CD4-positive, alpha-beta T cell treated with Interferon gamma for 1 hour (primary cell): ENCODE measurements around the gene GNAQ.

Experiments
- DNase-seq: peaks from one replicate; pipeline ENCODE4 v3.0.0-alpha.2; 2020

The GNAQ gene

DNA sequence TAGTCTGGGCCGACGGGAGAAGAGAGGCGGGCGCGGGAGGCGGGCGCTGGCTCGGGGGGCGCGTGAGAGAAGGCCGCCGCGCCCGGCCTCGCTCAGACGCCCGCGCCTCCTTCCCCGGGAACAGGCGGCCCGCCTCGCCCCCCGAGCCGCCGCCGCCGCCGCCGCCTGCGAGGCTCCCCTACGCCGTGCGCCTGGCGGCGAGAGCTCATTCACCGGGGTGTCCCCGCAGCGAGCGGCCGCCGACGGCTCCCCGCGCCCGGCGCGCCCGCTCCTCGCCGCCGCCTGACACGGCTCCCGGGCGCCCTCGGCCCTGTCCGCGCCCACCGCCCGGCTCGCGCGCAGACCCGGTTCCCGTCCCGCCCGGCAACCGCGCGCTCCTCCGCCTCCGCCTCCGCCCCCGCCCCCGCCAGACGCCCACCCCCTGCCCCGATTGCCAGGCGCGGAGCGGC lies at the start of gene GNAQ:
TSS of gene GNAQ (minus strand) at position 368 of the 449 bp plus-strand sequence. CDS start 576 bp downstream, outside the sequence.
- DNase-seq = no peak

DNA sequence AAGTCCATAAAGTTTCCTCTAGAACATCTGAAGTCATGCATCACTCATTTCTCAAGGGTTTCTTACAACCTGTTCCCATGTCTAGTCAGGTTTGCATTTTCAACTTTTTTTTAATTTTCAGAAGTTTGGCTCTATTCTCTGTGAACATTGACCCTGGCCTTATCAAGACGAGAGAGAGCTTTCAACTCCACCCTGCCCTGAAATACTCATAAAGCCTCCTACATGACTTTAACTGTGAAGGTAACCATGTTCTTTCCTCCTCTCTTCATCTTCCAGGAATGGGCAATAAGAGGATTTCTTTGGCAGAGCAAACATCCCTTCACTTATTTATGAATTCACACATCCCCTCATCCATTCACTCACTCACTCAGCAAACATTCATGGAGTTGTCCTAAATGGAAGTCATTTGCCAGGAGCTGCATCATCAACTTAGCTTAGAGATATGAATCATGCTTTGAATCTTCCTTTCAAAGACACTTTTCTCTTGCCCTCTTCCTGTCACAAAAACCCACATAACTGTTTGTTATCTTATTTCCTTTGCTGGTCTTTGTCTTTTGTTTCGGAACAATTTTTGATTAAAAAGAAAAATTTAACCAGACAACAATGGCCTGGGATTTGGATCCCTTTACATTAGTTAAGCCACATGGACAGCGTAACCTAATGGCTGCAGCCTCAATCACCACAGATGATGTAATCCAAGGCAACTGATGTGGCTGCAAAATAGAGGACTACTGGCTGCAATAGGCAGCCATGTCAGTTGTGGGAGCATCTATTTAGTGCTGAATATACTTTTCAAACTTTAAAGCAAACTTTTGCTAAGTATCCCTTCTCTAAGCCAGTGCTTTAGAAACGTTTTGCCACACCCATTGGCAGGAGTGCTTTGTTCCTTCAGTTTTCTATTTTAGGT lies 43.0 kb upstream of the GNAQ start:
- DNase-seq = peak; percentile 5

DNA sequence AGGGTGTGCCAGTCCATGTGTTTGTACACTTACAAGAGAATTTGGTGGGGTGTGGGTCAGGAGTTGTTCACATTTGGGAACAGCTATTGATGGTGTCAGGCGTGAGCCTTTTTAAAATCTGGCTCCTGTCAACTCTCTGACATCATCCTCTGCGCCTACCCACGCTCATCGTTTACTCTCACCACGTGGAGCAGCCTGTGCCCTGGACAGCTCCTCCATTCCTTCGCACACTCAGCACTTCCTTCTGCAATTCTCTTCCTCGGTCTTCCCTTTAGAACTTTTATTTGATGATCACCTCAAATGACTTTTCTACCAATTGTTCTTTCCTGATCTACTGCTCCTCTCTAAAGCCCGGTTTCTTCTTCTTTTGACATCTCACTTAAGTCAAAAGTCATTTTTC lies 42.1 kb upstream of the GNAQ start:
- DNase-seq = no peak

DNA sequence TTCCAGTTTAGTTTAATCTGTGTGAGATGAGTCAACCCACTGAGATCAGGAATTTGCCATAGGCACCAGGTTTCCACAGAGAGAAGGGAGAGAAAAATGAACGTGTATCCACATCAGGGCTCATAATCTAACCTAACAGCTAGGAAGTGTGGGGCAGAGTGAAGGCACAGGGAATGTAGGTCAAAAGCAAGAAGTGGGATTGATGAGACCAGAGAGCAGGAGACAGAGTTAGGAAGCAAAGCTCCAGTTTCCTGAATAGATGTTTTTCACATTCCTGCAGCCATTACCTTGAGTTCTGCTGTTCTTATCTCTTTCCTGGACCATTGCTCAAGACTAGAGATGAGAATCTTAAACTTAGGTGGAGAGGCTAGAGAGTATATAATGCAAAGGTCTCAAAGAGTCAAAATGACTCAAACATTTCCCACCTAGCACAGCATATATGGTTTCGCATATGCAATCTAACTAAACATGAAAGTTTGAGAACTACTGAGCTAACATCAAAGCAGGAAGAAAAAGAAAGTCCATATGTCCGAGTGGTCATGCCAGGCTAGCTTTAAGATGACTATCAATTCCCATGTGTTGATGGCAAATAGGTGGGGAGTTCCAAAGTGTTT lies 41.1 kb upstream of the GNAQ start:
- no peak for DNase-seq

DNA sequence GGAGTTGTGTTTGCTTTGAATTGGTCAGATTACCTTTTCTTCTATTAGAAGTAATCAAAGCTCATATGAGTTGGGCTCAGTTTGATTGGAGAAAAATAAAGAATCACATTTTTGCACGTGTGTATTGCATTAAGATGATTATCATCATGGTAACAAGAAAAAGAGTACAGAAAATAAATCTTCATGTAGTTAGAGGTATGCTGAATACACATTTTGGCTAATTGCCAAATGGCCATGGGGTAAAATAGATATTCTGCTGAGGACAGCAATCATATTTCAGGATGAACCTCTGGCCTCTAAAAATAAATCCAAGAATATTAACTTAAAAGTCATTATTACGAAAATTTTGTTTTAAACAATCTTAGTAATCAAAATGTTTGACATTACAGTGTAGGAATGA lies 38.9 kb upstream of the GNAQ start:
- no peak for DNase-seq

DNA sequence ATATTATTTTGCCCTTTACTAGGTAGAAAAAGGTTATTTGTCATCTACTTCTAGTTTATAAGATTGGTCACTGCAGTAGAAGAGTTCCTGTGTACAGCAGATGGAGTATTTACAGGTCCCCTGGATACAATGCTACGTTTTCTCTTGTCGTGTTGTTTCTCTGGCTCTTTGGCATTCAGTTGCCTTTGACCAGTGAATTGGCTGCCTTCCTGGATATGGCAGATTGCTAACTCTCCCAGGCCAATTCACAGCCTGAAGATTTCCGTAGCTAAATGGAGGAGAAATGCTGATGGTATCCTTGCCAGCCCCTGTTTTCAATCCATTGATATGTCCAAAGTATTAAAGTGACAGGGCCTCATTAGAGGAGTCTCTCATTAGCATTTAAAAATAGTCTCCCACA lies 32.5 kb upstream of the GNAQ start:
- DNase-seq = no peak

DNA sequence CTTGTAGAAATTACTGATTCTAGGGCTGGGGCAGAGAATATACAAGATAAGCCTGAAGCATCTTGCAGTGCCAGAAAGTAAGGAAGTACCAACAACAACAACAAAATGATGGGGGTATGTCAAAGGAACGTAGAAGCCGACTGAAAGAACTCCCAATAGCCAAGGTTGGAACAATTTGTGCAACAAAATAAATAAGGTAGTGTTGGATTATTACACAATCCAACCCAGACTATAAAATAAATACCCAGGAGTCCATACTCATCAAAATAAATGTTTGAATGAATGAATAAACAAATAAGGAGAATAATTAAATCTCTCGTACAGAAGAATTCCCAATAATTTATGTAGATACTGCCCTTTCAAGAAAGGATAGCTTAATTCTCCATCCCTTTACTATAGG lies 31.1 kb upstream of the GNAQ start:
- no peak for DNase-seq

DNA sequence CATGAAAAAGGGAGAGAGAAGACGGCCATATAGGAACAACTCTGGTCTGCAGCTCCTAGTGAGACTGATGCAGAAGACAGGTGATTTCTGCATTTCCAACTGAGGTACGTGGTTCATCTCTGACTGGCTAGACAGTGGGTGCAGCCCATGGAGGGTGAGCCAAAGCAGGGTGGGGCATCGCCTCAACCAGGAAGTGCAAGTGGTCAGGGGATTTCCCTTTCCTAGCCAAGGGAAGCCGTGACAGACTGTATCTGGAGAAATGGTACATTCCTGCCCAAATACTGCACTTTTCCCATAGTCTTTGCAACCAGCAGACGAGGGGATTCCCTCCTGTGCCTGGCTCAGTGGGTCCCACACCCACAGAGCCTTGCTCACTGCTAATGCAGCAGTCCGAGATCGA lies 22.6 kb upstream of the GNAQ start:
- DNase-seq = peak; percentile 49

DNA sequence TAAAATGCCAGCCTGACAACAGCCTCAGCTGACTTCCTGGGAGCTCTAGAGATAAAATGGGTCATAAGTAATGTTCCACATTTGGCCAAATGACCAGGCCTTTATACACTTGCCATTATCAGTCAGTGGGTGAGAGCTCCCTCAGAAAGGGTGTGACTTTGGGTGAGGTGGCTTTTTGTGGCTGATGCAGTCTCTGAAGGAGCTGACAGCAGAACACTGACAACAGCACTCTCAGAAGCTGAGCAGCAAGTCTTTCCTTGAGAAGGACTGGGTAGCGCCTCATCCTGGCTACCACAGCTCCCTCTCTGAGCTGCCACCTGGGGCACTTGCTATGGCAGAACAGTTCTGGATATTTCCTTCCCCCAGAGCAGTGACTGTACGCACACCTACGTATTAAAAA lies 22.0 kb upstream of the GNAQ start:
- DNase-seq = no peak

DNA sequence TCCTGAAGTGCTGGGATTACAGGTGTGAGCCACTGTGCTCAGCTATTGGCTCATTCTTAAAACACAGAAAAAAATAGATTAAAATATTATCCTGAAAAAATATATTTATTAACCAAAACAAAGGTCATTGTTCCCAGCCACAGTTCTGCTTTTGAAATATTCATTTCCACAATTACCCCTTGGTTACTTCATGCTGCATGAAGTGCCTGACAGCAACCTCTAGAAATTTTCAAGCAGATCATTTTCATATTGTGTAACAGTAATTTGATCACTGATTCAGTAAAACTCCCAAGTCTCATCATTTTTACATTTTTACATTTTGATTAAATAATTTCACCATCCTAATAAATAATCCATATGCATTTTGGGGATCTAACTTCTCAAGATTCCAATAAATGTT lies 18.8 kb upstream of the GNAQ start:
- DNase-seq = no peak

DNA sequence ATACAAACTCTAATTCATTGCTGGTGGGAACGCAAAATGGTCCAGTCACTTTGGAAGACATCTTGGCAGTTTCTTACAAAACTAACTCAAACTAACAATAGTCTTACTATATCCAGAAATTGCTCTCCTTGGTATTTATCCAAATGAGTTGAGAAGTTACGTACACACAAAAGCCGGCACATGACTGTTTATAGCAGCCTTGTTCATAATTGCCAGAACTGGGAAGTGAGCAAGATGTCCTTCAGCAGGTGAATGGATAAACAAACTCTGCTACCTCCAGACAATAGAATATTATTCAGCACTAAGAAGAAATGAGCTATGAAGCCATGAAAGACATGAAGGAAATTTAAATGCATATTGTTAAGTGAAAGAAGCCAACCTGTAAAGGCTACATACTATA lies 17.9 kb upstream of the GNAQ start:
- DNase-seq = no peak

DNA sequence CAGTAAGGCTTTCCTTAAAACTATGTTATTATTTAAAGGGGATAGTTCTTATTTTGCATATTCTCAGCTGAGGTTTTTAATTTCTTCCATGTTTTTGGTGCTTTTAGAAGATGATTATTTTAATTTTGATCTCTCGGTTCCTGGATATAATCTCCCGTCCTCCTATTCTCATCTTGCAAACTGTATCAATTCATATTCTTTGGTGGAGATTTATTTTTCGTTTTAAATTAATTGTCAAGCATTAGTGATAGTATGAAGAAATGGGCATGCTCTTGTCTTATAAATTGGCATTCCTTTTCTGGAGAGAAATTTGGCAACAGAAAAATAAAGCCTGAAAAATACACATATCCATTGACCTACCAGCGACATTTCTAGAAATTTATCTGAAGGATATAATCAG lies 15.5 kb upstream of the GNAQ start:
- DNase-seq = no peak

DNA sequence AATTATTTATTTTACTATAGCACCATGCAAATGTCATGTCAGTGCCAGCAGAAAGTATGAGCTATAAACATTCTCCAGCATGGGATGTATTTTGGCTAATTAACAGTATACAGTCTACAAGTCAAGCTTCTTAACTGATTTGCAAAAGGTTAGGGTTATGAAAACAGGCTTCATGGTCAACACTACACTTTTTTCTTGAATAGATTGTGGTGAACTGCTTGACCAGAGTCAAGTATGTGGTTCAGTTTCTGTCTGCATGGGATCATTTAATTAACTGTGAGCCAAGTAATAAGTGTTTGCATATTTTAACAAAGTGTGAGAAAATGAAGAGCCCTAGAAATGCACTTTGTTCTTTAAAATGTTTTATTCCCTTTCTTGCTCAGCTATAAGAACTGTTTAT lies 14.5 kb upstream of the GNAQ start:
- no peak for DNase-seq

DNA sequence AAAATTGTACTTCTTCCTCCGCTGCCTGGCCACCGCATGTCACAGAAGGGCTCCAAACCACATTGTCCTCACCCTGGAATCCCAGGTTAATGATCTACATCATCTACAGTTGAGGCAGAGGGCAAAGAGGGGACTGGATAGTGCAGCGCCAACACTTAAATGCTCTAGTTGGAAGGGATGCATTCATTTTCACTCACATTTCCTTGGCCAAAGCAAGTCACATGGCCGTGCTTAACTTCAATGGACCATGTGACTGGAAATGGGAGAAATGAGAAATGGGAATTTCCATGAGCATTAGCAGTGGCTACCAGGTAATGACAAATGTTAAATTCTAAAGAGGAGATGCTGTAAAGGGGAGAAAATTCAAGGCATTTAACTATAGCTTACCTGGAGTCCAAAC lies 13.3 kb upstream of the GNAQ start:
- no peak for DNase-seq

DNA sequence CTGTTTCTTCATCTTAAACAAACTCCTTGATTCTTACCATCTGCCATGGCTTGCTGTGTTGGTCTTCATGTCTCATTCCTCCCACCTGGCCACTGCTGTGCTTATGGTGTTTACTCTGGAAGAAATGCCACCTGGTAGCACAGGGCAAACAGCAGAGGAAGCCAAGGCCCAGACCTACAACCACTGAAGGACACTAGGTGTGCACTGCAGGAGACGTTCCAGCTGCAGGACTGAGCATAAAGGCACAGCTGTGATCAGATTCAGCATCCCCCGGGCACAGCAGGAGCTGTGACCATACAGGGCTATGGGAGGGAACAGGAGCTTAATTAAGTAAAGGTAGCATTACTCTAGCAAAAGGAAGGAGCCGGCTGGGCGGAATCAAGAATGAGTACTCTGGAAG lies 12.6 kb upstream of the GNAQ start:
- no peak for DNase-seq

DNA sequence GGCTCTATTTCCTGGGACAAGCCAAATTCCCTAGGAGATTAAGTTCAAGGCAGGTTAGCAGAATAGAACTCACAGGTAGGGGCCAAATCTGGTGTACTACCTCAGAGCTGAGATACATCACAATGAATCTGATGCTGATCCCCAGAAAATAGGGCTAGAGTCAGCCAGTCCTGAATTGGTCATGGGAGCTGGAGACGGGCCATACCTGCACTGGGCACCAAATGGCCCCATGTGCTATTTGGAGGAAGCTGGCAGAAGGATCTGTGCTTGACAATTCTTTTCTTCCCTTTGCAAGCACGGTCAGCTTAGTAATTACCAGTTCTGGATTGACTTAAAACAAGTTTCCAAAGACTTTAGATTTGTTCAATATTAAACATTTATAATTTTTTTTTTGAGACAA lies 10.4 kb upstream of the GNAQ start:
- no peak for DNase-seq

DNA sequence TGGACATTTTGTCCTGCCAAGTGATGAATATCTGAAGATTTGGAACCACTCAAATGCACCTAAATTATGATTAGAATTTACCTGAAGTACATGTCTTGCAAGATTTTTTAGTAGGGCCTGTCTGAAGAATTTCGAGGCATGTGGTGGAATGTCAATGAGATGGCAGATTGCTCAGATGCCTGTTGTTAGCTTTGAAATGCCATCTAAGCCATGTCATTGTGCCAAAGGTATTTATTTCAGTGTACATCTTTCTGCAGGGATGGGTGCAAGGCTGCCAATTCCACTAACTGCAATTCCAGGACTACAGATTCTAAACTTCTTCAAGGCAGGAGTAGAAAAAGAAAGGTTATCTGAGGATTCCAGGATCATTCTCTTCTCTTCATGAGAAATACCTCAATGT lies 9.1 kb upstream of the GNAQ start:
- DNase-seq = no peak

DNA sequence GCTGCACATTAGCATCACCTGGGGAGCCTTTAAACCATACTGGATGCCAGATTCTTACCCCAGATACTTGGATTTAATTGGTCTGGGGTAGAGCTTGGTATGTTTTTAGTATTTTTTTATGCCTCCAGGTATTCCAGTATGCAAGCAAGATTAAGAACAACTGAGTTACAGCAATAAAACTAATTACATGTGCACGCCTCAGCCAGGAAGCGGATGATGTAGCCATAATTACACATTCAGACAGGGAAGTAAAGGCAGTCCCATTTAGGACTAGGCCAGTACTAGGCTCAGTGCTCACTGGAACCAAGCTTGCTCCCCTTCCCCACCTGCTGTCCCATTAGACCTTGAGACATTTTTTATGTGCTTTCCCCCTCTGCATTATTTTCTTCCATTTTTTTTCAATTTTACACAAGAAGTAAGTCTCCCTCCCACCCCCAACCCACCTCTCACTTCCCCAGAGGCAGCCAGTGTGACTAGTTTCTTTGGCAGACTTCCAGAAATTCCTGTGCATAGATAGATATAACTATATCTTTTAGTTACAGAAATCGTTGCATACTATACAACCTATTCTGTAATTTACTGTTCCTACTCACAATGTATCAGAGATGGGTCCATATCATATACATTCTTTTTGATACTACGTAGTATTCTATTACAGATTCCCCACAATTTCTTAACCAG lies 7.1 kb upstream of the GNAQ start:
- no peak for DNase-seq

DNA sequence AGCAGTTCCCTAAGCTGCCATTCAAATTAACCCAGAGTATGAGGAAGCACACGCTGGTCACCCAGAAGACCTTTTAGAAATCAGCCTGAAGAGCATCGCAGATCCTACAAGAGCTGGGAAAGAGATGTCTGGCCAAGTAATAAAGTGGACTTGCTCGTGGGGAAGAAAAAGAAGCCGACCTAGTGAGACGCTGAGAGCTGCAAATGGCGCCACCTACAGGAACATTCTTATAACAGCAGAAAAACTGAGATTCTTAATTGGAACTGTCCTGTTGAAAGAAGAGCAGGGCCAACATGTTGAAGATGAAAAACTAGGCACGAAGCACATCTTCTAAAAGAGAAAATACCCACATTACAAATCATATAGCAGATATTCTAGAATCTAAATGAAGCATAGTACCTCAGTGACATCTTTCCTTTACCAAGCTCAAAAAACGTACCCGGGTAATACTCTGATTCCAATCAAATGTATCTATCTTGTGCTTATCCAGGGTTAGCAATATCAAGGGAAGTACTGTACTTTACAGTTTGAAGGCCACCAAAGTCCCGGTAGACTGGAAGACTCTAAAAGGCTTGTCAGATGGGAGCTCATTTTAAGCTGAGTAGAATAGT lies 3.9 kb upstream of the GNAQ start:
- peak; percentile 41 for DNase-seq

DNA sequence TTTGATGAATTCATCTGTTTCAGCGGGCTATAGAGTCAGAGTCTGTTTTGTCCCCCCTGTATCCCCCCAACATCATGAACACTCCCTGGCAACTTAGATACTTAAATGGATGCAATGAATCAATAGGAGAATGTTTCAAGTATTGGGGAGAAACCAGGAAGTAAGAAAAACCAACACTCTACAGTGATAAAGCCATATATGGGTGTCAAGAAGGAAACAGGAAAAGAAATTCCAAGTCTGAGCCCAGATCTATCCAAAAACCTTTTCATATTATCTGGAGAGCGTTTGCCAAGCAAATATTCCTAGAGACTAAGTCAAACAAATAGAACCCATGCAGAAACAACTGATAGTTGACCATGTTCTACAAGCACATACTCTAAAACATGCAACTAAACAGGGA lies 2.3 kb upstream of the GNAQ start:
- DNase-seq = no peak

DNA sequence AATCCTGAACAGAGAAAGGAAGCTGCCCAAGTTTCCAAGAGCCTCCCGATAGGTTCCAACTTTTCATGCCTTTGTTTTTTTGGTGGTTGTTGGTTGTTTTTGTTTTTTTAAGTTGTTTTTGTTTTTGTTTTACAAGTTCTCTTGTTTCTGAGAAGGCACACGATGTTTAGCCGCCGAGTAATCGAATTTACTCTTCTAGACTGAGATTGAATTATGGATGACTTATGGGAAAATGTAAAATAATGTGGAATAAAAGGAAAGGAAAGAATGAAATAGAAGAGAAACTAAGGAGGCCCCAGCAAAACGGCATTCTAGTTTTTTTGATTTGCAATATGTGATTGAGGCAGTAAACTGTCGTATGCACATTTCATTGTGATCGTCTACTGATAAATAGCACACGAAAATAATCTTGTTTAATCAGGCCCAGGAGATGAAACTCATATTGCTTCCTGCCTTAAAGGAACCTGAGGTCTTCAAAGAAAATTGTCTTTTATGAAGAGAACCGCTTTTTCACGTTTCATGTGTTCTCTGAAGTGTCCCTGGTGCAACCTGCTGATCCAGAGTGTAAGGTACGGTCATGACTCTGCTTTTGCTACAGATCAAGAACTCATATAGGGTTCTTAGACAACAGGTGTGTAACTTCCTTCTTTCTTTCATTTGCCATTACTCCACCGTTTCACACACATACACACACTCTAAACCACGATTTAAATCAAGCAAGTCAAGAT lies 1.3 kb upstream of the GNAQ start:
- DNase-seq = peak; percentile 9

DNA sequence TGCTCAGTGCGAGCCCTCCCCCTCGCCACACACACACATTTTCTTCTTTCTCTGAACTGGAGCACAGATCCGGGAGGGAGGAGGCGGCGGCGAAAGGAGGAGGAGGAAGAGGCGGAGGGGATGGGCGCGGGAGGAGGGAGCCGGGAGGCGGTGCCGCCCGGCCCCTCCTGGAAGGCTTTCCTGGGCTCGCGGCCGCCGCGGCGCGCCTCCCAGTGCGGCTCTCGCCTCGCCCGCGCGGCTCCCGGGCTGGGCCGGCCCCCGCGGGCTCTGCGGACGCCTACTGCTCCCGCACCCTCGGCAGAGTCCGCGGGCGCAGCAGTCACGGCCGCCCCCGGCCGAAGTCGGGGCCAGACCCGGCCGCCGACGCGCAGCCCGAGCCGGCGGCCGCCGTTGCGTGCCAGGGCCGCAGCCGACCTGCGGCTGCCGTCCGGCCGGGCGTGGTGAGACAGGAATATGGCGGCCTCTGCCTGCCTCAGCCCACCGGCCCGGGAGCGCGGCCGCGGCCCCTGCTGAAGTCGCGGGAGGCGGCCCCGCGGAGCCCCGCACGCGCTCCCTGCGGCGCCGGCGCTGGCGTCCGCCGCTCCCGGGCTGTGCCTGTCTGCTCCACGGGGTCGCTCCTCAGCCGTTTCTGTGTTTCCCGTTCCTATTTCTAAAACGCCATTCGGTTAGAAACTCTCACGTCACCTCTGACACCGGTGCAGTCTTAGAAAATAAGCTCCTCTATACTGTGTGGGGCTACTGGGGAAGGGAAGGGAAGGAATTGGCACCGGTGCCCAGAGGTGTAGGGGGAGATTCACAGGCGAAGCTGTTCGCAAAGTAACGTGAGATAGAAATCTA lies 500 bp upstream of the GNAQ start:
- peak; percentile 74 for DNase-seq
